Kasumi-1 (cell line): ENCODE results near the gene USP27X.

Source experiments
- DNase-seq, 2 experiments: peaks; one replicate each; lab custom pipeline; 2025; lab: John Stamatoyannopoulos, UW

The USP27X gene

DNA sequence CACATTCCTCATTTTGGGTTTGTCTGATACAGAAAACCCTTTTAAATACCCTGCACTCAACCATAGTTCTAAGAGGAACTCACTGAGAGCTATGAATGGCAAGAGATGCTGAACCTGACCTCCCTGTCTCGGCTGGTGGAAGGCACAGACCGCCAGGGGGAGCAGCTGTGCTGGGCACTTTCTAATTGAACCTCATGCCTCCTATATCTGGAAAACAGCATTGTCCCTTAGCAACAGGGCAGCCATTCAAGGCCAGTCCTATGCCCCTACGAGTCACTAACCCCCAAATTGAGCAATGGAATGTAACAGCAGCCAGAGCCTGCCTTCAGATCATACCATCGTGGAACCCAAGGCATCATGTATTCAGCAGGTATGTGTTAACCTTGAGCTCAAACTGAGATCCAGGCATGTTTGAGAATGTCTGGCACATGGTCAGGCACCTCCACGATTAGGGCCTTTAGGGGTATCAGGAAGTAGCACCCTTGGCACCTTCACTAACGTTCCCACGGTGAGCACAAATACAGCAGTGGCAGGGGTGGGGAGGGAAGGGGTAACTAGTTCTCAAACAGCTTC is 5.1 kb downstream of the USP27X start:
- DNase-seq = peak; percentile 58 to 60

- peak; percentile 1 to 4 for DNase-seq
Measured at GRCh38 chrX:49892542-49892941, 13.3 kb downstream of the USP27X start.

DNA sequence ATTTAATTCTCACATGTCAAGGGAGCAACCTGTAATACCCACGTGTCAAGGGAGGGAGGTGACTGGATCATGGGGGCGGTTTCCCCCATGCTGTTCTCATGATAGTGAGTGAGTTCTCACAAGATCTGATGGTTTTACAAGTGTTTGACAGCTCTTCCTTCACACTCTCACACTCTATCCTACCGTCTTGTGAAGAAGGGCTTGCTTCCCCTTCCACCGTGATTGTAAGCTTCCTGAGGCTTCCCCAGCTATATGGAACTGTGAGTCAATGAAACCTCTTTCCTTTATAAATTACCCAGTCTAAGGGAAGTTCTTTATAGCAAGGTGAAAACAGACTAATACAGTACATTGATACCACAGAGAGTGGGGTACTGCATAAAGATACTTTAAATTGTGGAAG is 17.7 kb downstream of the USP27X start:
- no peak for DNase-seq

GRCh38 chrX:49901048-49901447 is 21.8 kb downstream of the USP27X start:
- no peak for DNase-seq

DNA sequence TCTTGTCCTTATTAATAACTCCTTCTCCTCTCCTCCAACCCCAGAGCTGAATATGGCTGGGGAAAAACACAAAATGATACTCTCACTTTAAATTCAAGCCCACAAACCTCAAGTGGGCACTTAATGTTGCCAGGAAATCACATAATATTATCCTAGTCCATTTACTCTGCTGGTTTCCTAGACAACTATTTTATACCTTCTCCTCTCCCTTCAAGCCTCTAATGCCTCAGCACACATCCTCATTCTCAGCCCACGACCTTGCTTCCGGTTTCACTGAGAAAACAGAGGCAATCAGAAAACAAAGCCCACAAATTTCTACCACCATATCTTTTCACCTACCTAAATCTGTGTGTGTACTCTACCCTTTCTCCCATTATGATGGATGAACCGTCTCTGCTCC is 31.1 kb downstream of the USP27X start:
- peak in 1 of 2 experiments; percentile 1 for DNase-seq

DNA sequence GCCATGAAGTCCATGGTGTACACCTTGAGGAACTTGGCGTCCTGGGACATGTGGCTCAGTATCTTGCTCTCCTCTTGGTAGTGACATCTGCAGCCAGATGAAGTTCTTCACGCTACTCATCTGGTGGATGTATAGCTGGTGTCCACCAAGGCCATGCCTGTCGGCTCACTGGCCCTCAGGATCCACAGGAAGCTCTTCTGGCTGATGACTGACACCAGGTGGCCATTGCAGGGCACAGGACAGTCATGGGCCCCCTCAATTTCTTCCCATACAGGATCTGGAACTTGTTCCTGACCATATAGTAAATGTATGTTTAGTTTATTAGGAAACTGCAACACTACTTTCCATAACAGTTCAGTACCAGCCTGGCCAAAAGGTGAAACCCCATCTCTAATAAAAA is 32.8 kb downstream of the USP27X start:
- no peak for DNase-seq

GRCh38 chrX:49912861-49913260 is 33.6 kb downstream of the USP27X start:
- DNase-seq = no peak

- DNase-seq = peak; percentile 46 to 77
Measured at GRCh38 chrX:49915361-49916222, 36.3 kb downstream of the USP27X start.

DNA sequence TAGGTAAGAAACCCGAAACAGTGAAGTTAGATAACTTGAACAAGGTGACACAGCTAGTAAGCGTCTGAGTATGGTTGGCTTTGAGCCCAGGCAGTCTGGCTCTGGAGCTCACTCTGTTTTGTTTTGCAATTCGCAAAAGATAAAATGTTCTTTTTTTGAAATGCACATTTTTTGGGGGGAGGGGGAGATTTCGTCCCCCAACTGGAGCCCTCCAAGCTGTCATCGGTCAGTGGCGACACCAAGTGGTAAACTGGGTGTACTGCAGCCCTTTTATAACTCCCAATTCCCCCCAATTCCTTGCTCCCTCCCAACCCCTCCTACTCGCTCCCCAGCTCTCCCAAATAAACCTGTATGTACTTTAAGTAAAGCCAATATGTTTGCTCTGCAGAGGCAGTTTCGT is 40.3 kb downstream of the USP27X start:
- DNase-seq = peak; percentile 2 to 15

DNA sequence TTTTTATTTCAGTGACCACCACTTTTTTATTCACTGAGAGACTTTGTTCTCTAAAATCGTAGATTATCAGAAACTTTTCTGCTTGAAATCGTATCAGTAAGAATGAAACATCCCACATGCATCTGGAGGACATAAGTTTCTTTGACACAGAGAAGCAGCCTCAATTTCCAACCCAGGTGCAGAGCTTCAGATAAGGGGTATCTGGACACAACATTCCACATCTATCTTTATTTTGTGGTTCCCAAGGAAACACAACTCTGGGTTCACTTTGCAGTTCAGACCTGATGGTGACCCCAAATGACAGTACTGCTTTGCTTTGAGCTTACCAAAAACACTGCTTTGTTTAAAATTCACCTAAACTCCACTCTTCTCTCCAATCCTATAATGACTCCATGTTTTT is 41.8 kb downstream of the USP27X start:
- no peak for DNase-seq

DNA sequence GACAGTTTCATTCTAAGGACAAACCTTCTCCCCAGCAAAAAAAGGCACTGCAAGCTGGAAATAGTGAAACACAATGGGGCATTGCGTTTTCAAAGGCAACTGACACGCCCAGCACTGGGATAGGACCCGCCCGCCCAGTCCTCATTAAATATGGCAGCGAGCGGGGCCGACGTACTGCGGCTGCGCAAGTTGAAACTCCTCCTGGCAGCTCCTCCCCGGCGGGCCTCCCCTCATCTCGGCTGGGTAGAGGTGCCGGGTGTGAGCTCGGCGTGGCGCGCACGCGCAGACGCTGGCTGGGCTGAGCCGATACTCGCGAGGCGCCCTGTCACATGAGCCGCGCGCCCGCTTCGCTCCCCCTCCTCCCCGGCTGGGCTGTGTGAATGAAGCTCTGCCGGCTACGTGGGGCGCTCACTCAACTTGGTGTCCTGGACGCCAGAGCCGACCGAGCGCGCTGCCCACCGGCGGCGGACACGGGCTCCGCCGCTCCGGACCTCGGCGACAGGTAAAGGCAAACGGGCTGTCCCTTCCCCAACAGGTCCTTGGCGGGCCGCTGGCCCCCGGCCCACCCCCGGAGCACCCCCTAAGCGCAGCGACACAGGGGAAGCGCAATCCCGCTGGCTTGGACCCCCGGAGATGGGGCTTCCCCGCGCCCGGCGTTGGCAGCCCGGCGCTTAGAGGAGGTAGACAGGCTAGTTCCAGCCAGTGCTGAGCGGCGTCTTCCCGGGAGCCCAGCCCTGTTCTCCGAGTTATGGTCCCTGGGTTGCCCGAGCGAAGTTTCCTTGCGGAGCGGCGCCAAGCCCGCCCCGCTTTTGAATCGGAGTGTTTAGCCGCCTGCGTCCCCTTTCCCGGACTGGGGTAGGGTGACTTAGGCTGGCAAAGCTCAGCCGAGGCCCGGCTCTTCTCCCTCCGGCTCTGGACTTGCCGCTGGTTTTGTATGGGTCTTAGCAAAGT is 43.3 kb downstream of the USP27X start, which contains the start of gene CLCN5:
Gene CLCN5, plus strand, starts transcription at position 306 of the 951 bp plus-strand sequence. CDS start 2,703 bp downstream, outside the sequence.
- DNase-seq = peak; percentile 80 to 81

- no peak for DNase-seq
Measured at GRCh38 chrX:49925176-49925575, 45.9 kb downstream of the USP27X start.

DNA sequence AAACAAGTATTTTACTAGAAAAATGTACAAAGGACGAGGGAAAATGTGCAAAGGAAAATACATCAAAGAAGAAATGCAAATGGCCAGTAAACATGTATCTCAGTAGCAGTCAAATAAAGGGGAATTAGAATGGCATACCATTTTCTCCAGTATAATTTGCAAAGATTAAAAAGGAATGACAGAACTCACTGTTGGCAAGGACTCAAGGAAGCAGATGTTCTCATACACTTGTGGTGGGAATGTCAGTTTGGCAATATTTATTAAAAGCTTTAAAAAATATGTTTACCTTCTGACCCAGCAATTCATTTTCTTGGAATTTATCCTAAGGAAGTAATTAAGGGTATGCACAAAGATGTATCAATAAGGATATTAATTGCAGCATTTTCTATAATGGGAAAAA is 50.8 kb downstream of the USP27X start:
- no peak for DNase-seq
